NOMO-1 (cell line): Measurements from ENCODE around the gene ART1.

Experiments
- DNase-seq, 2 experiments: peaks; one replicate each; lab custom pipeline; 2025; ENCODE audit not compliant: unreplicated experiment in 2 of 2; lab: John Stamatoyannopoulos, UW

ART1 gene

DNA sequence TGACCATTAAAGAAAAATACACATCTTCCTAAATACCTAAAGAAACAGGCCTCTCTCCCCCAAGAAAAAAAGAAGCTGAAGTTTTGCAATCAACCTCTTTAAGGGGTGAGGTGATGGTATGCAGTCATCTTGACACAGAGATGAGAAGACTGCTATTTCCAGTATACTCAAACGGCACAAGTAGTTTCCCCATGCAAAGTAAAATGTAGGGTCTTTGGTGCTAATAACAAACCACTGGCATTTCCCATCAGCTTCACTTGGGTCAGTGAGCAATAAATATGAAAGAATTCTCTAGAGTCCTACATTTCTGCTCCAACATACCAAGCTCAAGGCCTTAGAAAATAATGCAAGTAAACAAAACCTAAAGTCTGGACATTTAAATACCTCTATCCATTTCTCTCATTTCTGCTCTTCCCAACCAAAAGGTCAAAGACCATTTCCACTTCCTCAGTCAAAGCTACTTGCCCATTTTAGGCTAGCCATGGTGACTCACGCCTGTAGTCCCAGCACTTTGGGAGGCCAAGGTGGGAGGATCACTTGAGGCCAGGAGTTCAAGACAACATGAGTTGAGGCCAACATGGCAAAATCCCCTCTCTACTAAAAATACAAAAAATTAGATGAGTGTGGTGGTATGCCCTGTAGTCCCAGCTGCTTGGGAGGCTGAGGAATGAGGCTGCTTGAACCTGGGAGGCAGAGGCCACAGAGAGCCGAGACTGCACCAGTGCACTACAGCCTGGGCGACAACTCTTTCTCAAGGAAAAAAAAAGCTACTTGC lies 65.7 kb downstream of the ART1 start:
- no peak for DNase-seq

DNA sequence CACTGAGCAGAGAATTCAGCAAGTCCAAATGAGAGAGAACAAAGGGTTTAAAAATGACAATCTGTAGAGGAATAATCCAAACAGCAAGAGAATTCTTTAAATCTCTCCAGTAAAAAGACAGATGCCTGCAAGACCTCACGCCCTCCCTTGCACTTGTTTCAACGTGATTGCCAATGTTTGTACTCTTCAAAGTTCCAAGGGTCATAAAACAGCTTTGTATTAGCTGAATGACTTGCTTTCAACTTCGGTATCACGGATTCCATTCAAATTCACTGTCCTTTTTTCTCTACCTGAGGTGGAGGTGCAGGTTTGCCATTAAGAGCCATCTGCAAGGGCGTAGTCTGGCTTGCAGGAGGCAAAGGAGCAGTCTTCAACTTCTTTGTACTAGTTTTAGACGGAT lies 67.3 kb downstream of the ART1 start:
- no peak for DNase-seq
